ENCODE results near the gene MRTFB.

The MRTFB gene

GRCh38 chr16:14242769-14243168 lies 171.7 kb downstream of the MRTFB start:
- DNase-seq = no peak

GRCh38 chr16:14244196-14245010 lies 173.3 kb downstream of the MRTFB start:
- no peak for DNase-seq

GRCh38 chr16:14248791-14249190 lies 177.7 kb downstream of the MRTFB start:
- no peak for DNase-seq

- DNase-seq = no peak
Observed at GRCh38 chr16:14249291-14250032, 178.3 kb downstream of the MRTFB start.

- DNase-seq = no peak
Observed at GRCh38 chr16:14251419-14251818, 180.3 kb downstream of the MRTFB start.

- no peak for DNase-seq
Observed at GRCh38 chr16:14252860-14253259, 181.7 kb downstream of the MRTFB start.

- no peak for DNase-seq
Observed at GRCh38 chr16:14263011-14263410, 191.9 kb downstream of the MRTFB start.

- DNase-seq = no peak
Observed at GRCh38 chr16:14263769-14264168, 192.7 kb downstream of the MRTFB start.

- no peak for DNase-seq
Observed at GRCh38 chr16:14264327-14264943, 193.3 kb downstream of the MRTFB start.

- no peak for DNase-seq
Observed at GRCh38 chr16:14268073-14268472, 197.0 kb downstream of the MRTFB start.

- DNase-seq = no peak
Observed at GRCh38 chr16:14275934-14276333, 204.8 kb downstream of the MRTFB start.

- no peak for DNase-seq
Observed at GRCh38 chr16:14278749-14279148, 207.6 kb downstream of the MRTFB start.

- no peak for DNase-seq
Observed at GRCh38 chr16:14280541-14280940, 209.4 kb downstream of the MRTFB start.

GRCh38 chr16:14283786-14284185 lies 212.7 kb downstream of the MRTFB start:
- no peak for DNase-seq

GRCh38 chr16:14284371-14284770 lies 213.3 kb downstream of the MRTFB start:
- no peak for DNase-seq

GRCh38 chr16:14284930-14285512 lies 213.9 kb downstream of the MRTFB start:
- no peak for DNase-seq

- DNase-seq = peak in 1 of 2 experiments; percentile 54
Observed at GRCh38 chr16:14285513-14286367, 214.6 kb downstream of the MRTFB start.

- no peak for DNase-seq
Observed at GRCh38 chr16:14286368-14287230, 215.5 kb downstream of the MRTFB start.

GRCh38 chr16:14289692-14290340 lies 218.7 kb downstream of the MRTFB start:
- DNase-seq = no peak

GRCh38 chr16:14291286-14291685 lies 220.2 kb downstream of the MRTFB start:
- no peak for DNase-seq

Measured in cerebellar nuclear complex (tissue), 1 donor.